H9 (cell line): ENCODE data around the gene TBC1D2. TPM values are rescaled to one million over a fixed set of nuclear protein-coding genes. Genes with fewer than 3 reads are reported as not detected.

Experiments used
- DNase-seq: peaks from one replicate; pipeline ENCODE4 v3.0.0-alpha.2; 2017
- H2AFZ ChIP-seq: one replicate; pipeline ENCODE4 v1.6.1; 2013; ENCODE audit warnings: mild to moderate bottlenecking, low read length, control low read depth, moderate library complexity
- H2AK5ac ChIP-seq: 2 replicates; pipeline ENCODE4 v1.6.1; 2013; ENCODE audit warnings: low read length, control low read depth, mixed read lengths; ENCODE audit not compliant: insufficient read length
- H2BK120ac ChIP-seq: one replicate; pipeline ENCODE4 v1.6.1; 2013; ENCODE audit warnings: low read depth, mild to moderate bottlenecking, low read length, control low read depth, inconsistent platforms; ENCODE audit not compliant: poor library complexity, severe bottlenecking
- H2BK12ac ChIP-seq: 2 replicates; pipeline ENCODE4 v1.6.1; 2013; ENCODE audit warnings: low read length, control low read depth, mixed read lengths, low read depth; ENCODE audit not compliant: insufficient read length
- H2BK15ac ChIP-seq: 2 replicates; pipeline ENCODE4 v1.6.1; 2013; ENCODE audit warnings: low read depth, low read length, control low read depth
- H2BK20ac ChIP-seq: one replicate; pipeline ENCODE4 v1.6.1; 2013; ENCODE audit warnings: low read depth, mild to moderate bottlenecking, low read length, control low read depth, inconsistent platforms; ENCODE audit not compliant: poor library complexity, severe bottlenecking
- H2BK5ac ChIP-seq: 2 replicates; pipeline ENCODE4 v1.6.1; 2013; ENCODE audit warnings: low read length, control low read depth, mixed read lengths; ENCODE audit not compliant: insufficient read length
- H3K14ac ChIP-seq: 2 replicates; pipeline ENCODE4 v1.6.1; 2013; ENCODE audit warnings: low read length, control low read depth; ENCODE audit not compliant: insufficient read depth
- H3K18ac ChIP-seq: 2 replicates; pipeline ENCODE4 v1.6.1; 2013; ENCODE audit warnings: low read depth, mild to moderate bottlenecking, mixed read lengths, low read length, control low read depth; ENCODE audit not compliant: insufficient read length
- H3K23ac ChIP-seq: 2 replicates; pipeline ENCODE4 v1.6.1; 2013; ENCODE audit warnings: low read length, control low read depth, mixed read lengths, low read depth; ENCODE audit not compliant: insufficient read length
- H3K23me2 ChIP-seq: 2 replicates; pipeline ENCODE4 v1.6.1; 2013; ENCODE audit warnings: low read depth, mild to moderate bottlenecking, mixed read lengths, low read length, control low read depth; ENCODE audit not compliant: insufficient read length, poor library complexity, severe bottlenecking
- H3K27ac ChIP-seq: 2 replicates; pipeline ENCODE4 v1.5.1; 2013; ENCODE audit warnings: low read length, control low read depth, mixed read lengths, low read depth; ENCODE audit not compliant: insufficient read length
- H3K27me3 ChIP-seq: 2 replicates; pipeline ENCODE4 v1.6.1; 2013; ENCODE audit warnings: low read length, control low read depth, inconsistent platforms; ENCODE audit not compliant: insufficient read depth
- H3K4ac ChIP-seq: 2 replicates; pipeline ENCODE4 v1.6.1; 2013; ENCODE audit warnings: low read depth, mild to moderate bottlenecking, control low read depth, inconsistent platforms, low read length, moderate library complexity
- H3K4me1 ChIP-seq: 2 replicates; pipeline ENCODE4 v1.6.1; 2013; ENCODE audit warnings: low read length, control low read depth, inconsistent platforms; ENCODE audit not compliant: insufficient read depth
- H3K4me2 ChIP-seq: 2 replicates; pipeline ENCODE4 v1.6.1; 2013; ENCODE audit warnings: low read length, control low read depth, mixed read lengths; ENCODE audit not compliant: insufficient read length, insufficient read depth
- H3K56ac ChIP-seq: 2 replicates; pipeline ENCODE4 v1.6.1; 2013; ENCODE audit warnings: low read depth, mild to moderate bottlenecking, mixed read lengths, low read length, control low read depth; ENCODE audit not compliant: insufficient read length
- H3K79me1 ChIP-seq: 2 replicates; pipeline ENCODE4 v1.6.1; 2013; ENCODE audit warnings: low read depth, mild to moderate bottlenecking, moderate library complexity, low read length, control low read depth, inconsistent platforms; ENCODE audit not compliant: insufficient read depth, poor library complexity, severe bottlenecking
- H3K79me2 ChIP-seq: 2 replicates; pipeline ENCODE4 v1.6.1; 2013; ENCODE audit warnings: low read length, control low read depth, inconsistent platforms; ENCODE audit not compliant: insufficient read depth
- H3K9ac ChIP-seq: 2 replicates; pipeline ENCODE4 v1.6.1; 2013; ENCODE audit warnings: low read length, control low read depth, mixed read lengths; ENCODE audit not compliant: insufficient read length; ENCODE audit errors: extremely low read depth
- H3K9me3 ChIP-seq: one replicate; pipeline ENCODE4 v1.6.1; 2013; ENCODE audit warnings: low read depth, low read length, inconsistent platforms; ENCODE audit not compliant: control insufficient read depth
- H3T11ph ChIP-seq: one replicate; pipeline ENCODE4 v1.6.1; 2013; ENCODE audit warnings: mild to moderate bottlenecking, low read length, control low read depth, inconsistent platforms
- H4K20me1 ChIP-seq: one replicate; pipeline ENCODE4 v1.6.1; 2013; ENCODE audit not compliant: control insufficient read depth, insufficient read length, insufficient read depth
- H4K5ac ChIP-seq: 2 replicates; pipeline ENCODE4 v1.6.1; 2013; ENCODE audit warnings: low read depth, mild to moderate bottlenecking, mixed read lengths, low read length, control low read depth; ENCODE audit not compliant: insufficient read length
- H4K8ac ChIP-seq: replicated peaks from 2 replicates; pipeline ENCODE4 v1.6.1; 2013; ENCODE audit warnings: low read length, control low read depth, mixed read lengths, low read depth; ENCODE audit not compliant: insufficient read length
- H4K91ac ChIP-seq: 2 replicates; pipeline ENCODE4 v1.6.1; 2013; ENCODE audit warnings: low read depth, mild to moderate bottlenecking, moderate library complexity, mixed read lengths, low read length, control low read depth; ENCODE audit not compliant: insufficient read length
- H3K27ac Mint-ChIP-seq, 3 experiments: 2 replicates in 2 of 3; 3 replicates in 1 of 3; pipeline ENCODE4 v1.8.0; 2020 to 2021; ENCODE audit warnings: mixed read lengths in 3 of 3, mild to moderate bottlenecking in 1 of 3, moderate library complexity in 1 of 3
- H3K27me3 Mint-ChIP-seq: 2 replicates; pipeline ENCODE4 v1.8.0; 2021; ENCODE audit warnings: low read depth, mild to moderate bottlenecking, moderate library complexity, mixed read lengths
- H3K36me3 Mint-ChIP-seq, 3 experiments: 2 replicates in 2 of 3; 3 replicates in 1 of 3; pipeline ENCODE4 v1.8.0; 2020 to 2021; ENCODE audit warnings: low read depth in 3 of 3, mixed read lengths in 3 of 3; ENCODE audit not compliant: insufficient read depth in 1 of 3
- H3K4me1 Mint-ChIP-seq, 2 experiments: 2 replicates each; pipeline ENCODE4 v1.8.0; 2020; ENCODE audit warnings: mixed read lengths in 2 of 2
- H3K4me3 Mint-ChIP-seq, 2 experiments: 2 replicates in 1 of 2; 3 replicates in 1 of 2; pipeline ENCODE4 v1.8.0; 2020 to 2021; ENCODE audit warnings: mild to moderate bottlenecking in 2 of 2, mixed read lengths in 2 of 2, moderate library complexity in 1 of 2
- H3K9me3 Mint-ChIP-seq, 2 experiments: 2 replicates in 1 of 2; 3 replicates in 1 of 2; pipeline ENCODE4 v1.8.0; 2020; ENCODE audit warnings: mild to moderate bottlenecking in 2 of 2, mixed read lengths in 2 of 2, moderate library complexity in 1 of 2
- WGBS: extraction: QIAGEN DNeasy Blood & Tissue Kit; methylation state at CpG from one replicate; pipeline ENCODE4 v1.1.7; 2013; ENCODE audit warnings: missing lambda C conversion rate, low lambda C conversion rate, mixed read lengths; ENCODE audit not compliant: insufficient read length; ENCODE audit errors: extremely low coverage; 5-methylcytosine and 5-hydroxymethylcytosine counted together
- total RNA-seq: library from RNA; stranded (reverse); gene quantifications from 2 replicates; pipeline ENCODE4 v1.2.1, GENCODE V29; 2021
- TF ChIP-seq, protein P1 (sequence below): fragments of 200-600 bp; sonication (generic); conservative IDR thresholded peaks from 3 replicates; pipeline ENCODE4 v1.8.0; 2021; ENCODE audit warnings: antibody characterized with exemption, mild to moderate bottlenecking

The TBC1D2 gene
- total RNA-seq, 1 experiment from 2014 or later, result 2.9 TPM

DNA sequence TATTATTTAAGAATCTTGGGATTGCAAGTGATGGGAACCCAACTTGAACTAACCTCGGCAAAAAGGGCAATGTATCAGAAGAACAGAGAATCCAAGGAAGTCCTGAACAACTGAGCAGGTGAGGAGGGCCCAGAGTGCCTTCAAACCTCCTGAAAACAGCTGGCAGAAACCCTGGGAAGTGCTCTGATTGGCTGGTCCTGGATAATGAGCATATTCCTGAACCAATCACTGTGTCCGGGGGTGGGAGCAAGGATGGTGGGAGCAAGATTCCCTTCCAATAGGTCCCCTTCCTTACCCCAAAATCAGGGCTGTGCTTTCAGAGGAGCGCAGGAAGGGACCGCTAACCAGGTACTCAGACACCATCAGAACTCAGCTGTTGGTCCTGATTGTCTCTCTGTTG lies 31.9 kb upstream of the TBC1D2 start:
- Histone ChIP-seq H3K23me2 (no peaks in the 10 kb centered on the region), H3K4me1 (no peaks in the 10 kb centered on the region), H3K9ac (no peak overlapping the region), H4K20me1 (no peaks in the 10 kb centered on the region), H3K14ac (no peak overlapping the region), H3K4me2 (no peak overlapping the region), H2BK15ac (no peak overlapping the region), H2AFZ (no peak overlapping the region), H2BK12ac (no peak overlapping the region), H3K79me2 (no peaks in the 10 kb centered on the region), H3K4ac (no peak overlapping the region), H2BK5ac (no peak overlapping the region), H3K9me3 (no peaks in the 10 kb centered on the region), H2BK20ac (no peak overlapping the region), H3T11ph (no peak overlapping the region), H3K56ac (no peak overlapping the region), H3K27me3 (no peaks in the 10 kb centered on the region), H3K18ac (no peak overlapping the region), H4K8ac (no peak overlapping the region), H2AK5ac (no peak overlapping the region), H2BK120ac (no peak overlapping the region), H3K27ac (no peak overlapping the region), H4K5ac (no peak overlapping the region), H4K91ac (no peak overlapping the region), H3K79me1 (no peaks in the 10 kb centered on the region), H3K23ac (no peak overlapping the region)
- DNase-seq, result peak; percentile 84
- H3K4me3 Mint-ChIP-seq, result no peak overlapping the region; a peak in 1 of 5 replicates
- no peaks in the 10 kb centered on the region for H3K27me3 Mint-ChIP-seq
- TF ChIP-seq, protein P1, sequence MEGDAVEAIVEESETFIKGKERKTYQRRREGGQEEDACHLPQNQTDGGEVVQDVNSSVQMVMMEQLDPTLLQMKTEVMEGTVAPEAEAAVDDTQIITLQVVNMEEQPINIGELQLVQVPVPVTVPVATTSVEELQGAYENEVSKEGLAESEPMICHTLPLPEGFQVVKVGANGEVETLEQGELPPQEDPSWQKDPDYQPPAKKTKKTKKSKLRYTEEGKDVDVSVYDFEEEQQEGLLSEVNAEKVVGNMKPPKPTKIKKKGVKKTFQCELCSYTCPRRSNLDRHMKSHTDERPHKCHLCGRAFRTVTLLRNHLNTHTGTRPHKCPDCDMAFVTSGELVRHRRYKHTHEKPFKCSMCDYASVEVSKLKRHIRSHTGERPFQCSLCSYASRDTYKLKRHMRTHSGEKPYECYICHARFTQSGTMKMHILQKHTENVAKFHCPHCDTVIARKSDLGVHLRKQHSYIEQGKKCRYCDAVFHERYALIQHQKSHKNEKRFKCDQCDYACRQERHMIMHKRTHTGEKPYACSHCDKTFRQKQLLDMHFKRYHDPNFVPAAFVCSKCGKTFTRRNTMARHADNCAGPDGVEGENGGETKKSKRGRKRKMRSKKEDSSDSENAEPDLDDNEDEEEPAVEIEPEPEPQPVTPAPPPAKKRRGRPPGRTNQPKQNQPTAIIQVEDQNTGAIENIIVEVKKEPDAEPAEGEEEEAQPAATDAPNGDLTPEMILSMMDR, result no peak
- H3K27ac Mint-ChIP-seq, result no peak overlapping the region
- H3K4me1 Mint-ChIP-seq, result peaks cover 12 to 16% of the 10 kb centered on the region in 2 experiments
- no peaks in the 10 kb centered on the region for H3K9me3 Mint-ChIP-seq
- WGBS, result no CpG with 5 or more reads among the region's 4 CpGs
- H3K36me3 Mint-ChIP-seq, result peaks cover 0 to 1% (median 0%) of the 10 kb centered on the region in 3 experiments; a peak in 1 of 7 replicates
